Esophagus squamous epithelium (tissue), 5 donors: ENCODE data around the gene PPP1R1A. TPM values are rescaled to one million over a fixed set of nuclear protein-coding genes. Genes with fewer than 3 reads are reported as not detected.

ENCODE experiments used
- DNase-seq: peaks from one replicate; lab custom pipeline; 2025; lab: John Stamatoyannopoulos, UW
- H3K27ac ChIP-seq, 4 donors: fragments of 200-600 bp; sonication (generic); one replicate each; pipeline ENCODE4 v1.5.1; 2016 to 2019; ENCODE audit warnings: mild to moderate bottlenecking in 1 of 4
- H3K27me3 ChIP-seq, 4 donors: fragments of 200-600 bp; sonication (generic); 1 replicate in 3 of 4; 2 replicates in 1 of 4; pipeline versions ENCODE4 v1.5.1 to v1.6.0; 2017 to 2021; ENCODE audit warnings: antibody characterized with exemption in 1 of 4
- H3K36me3 ChIP-seq, 3 donors: fragments of 200-600 bp; sonication (generic); one replicate each; pipeline ENCODE4 v1.5.1; 2016 to 2019
- H3K4me1 ChIP-seq, 3 donors: fragments of 200-600 bp; sonication (generic); one replicate each; pipeline ENCODE4 v1.5.1; 2017 to 2019
- H3K4me3 ChIP-seq, 4 donors: fragments of 200-600 bp; sonication (generic); 1 replicate in 3 of 4; 2 replicates in 1 of 4; pipeline ENCODE4 v1.5.1; 2016 to 2019; ENCODE audit warnings: mild to moderate bottlenecking in 2 of 4, moderate library complexity in 1 of 4
- H3K9me3 ChIP-seq, 3 donors: fragments of 200-600 bp; sonication (generic); one replicate each; pipeline ENCODE4 v1.5.1; 2016 to 2019
- CTCF ChIP-seq, 6 experiments: fragments of 450-650 bp in 4 of 6; fragments of 200-600 bp in 2 of 6; sonication (generic) in 2 of 6; IDR thresholded peaks; one replicate each; pipeline ENCODE4 v1.5.1; 2016 to 2019; ENCODE audit warnings: antibody characterized with exemption in 6 of 6, mild to moderate bottlenecking in 4 of 6, moderate library complexity in 4 of 6
- POLR2A ChIP-seq, 4 donors: fragments of 450-650 bp; IDR thresholded peaks; one replicate each; pipeline ENCODE4 v1.6.1; 2017; ENCODE audit warnings: antibody characterized with exemption in 4 of 4, mild to moderate bottlenecking in 4 of 4, moderate library complexity in 3 of 4
- WGBS, 2 donors: methylation state at CpG; one replicate each; pipeline ENCODE4 v1.1.5; 2018; 5-methylcytosine and 5-hydroxymethylcytosine counted together
- intact Hi-C: fragments of 100-400 bp; cut with DNase I; formaldehyde crosslinking; loops from one replicate; pipeline ENCODE4 v1.15.0; 2022
- total RNA-seq, 4 donors: library from RNA; depleted of rRNA; stranded (reverse); fragments of >200 nt; gene quantifications; one replicate each; pipeline ENCODE4 v1.1.0, GENCODE V29; 2016
- donor health status: DM: yes; HTN: yes; CAD: no.

The PPP1R1A gene
- total RNA-seq, 4 donors from 2014 or later: 0.15 to 1.9 (median 0.26) TPM; not detected in 1

DNA sequence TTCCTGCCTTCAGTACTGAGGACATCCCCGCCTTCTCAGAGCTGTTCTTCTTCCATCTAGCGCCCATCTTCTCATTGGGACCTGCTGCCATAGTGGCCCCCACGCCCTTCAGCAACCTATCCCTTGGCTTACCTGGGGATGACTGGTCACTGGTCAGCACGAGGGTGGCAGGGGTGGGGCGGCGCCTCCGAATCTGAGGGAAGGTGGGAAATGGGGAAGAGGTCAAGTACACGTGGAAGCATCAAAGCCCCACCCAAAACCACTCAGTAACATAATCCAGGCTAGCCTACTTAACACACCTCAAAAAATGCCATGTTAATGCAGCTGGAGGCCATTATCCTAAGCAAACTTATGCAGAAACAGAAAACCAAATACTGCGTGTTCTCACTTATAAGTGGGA, 4.3 kb downstream of the PPP1R1A start:
- no peak overlapping the region for H3K27ac ChIP-seq

GRCh38 chr12:54583726-54584125, 4.7 kb downstream of the PPP1R1A start:
- H3K4me1 ChIP-seq: peaks cover 9 to 23% (median 12%) of the 10 kb centered on the region in 3 donors
- peaks cover 0 to 56% (median 0%) of the 10 kb centered on the region in 4 donors for H3K27me3 ChIP-seq
- no peak overlapping the region for H3K27ac ChIP-seq
- no peak overlapping the region for H3K4me3 ChIP-seq
- no peak for TF ChIP-seq POLR2A (IDR thresholded peaks at IDR 0.05)
- TF ChIP-seq CTCF (IDR thresholded peaks at IDR 0.05): no peak
- no peaks in the 10 kb centered on the region for H3K36me3 ChIP-seq
- intact Hi-C loops: no loop called here
- WGBS, 2 donors: 46 to 100% methylated on average over 1 to 3 of the region's 4 CpGs
- DNase-seq: no peak
- no peaks in the 10 kb centered on the region for H3K9me3 ChIP-seq

More for the DNA sequence above, 4.3 kb downstream of the PPP1R1A start:
- H3K36me3 ChIP-seq: no peaks in the 10 kb centered on the region
- intact Hi-C loops: no loop called here
- no peak for DNase-seq
- peaks cover 9 to 27% (median 15%) of the 10 kb centered on the region in 3 donors for H3K4me1 ChIP-seq
- WGBS, 2 donors: 30 to 56% methylated on average over 2 to 7 of the region's 9 CpGs
- no peak overlapping the region for H3K4me3 ChIP-seq
- H3K27me3 ChIP-seq: peaks cover 0 to 60% (median 0%) of the 10 kb centered on the region in 4 donors
- no peaks in the 10 kb centered on the region for H3K9me3 ChIP-seq
- TF ChIP-seq POLR2A (IDR thresholded peaks at IDR 0.05): no peak
- no peak for TF ChIP-seq CTCF (IDR thresholded peaks at IDR 0.05)

- peaks cover 0 to 39% (median 0%) of the 10 kb centered on the region in 4 donors for H3K27me3 ChIP-seq
- no peaks in the 10 kb centered on the region for H3K9me3 ChIP-seq
- intact Hi-C loops: no loop called here
- H3K36me3 ChIP-seq: peaks cover 0 to 5% (median 0%) of the 10 kb centered on the region in 3 donors
- H3K4me3 ChIP-seq: no peak overlapping the region
- H3K4me1 ChIP-seq: peaks cover 0 to 9% (median 7%) of the 10 kb centered on the region in 3 donors
- no peak for DNase-seq
- H3K27ac ChIP-seq: no peak overlapping the region
- TF ChIP-seq POLR2A (IDR thresholded peaks at IDR 0.05) (no peak), CTCF (IDR thresholded peaks at IDR 0.05) (no peak)
- 90 to 91% methylated on average over 6 of the region's 6 CpGs for WGBS, 2 donors
Observed at GRCh38 chr12:54581412-54581811, 7.0 kb downstream of the PPP1R1A start.

GRCh38 chr12:54579696-54580333, 8.6 kb downstream of the PPP1R1A start:
- no peak for DNase-seq
- H3K36me3 ChIP-seq: peaks cover 0 to 16% (median 0%) of the 10 kb centered on the region in 3 donors
- H3K9me3 ChIP-seq: no peaks in the 10 kb centered on the region
- no peak overlapping the region for H3K27ac ChIP-seq
- WGBS, 2 donors: 9 to 35% methylated on average over 3 to 11 of the region's 11 CpGs
- TF ChIP-seq CTCF (IDR thresholded peaks at IDR 0.05): peak; percentile 95 to 99 (median 98)
- no peak for TF ChIP-seq POLR2A (IDR thresholded peaks at IDR 0.05)
- H3K4me3 ChIP-seq: no peak overlapping the region
- peaks cover 0 to 23% (median 0%) of the 10 kb centered on the region in 4 donors for H3K27me3 ChIP-seq
- intact Hi-C loops: no loop called here
- peaks cover 0 to 9% (median 7%) of the 10 kb centered on the region in 3 donors for H3K4me1 ChIP-seq

- Histone ChIP-seq H3K27me3 (peaks cover 0 to 17% (median 0%) of the 10 kb centered on the region in 4 donors), H3K4me1 (peaks cover 0 to 9% (median 7%) of the 10 kb centered on the region in 3 donors), H3K36me3 (peaks cover 0 to 16% (median 0%) of the 10 kb centered on the region in 3 donors), H3K9me3 (no peaks in the 10 kb centered on the region), H3K27ac (no peak overlapping the region), H3K4me3 (no peak overlapping the region)
- 61 to 63% methylated on average over 3 to 4 of the region's 4 CpGs for WGBS, 2 donors
- intact Hi-C loops: no loop called here
- no peak for TF ChIP-seq CTCF (IDR thresholded peaks at IDR 0.05)
- TF ChIP-seq POLR2A (IDR thresholded peaks at IDR 0.05): no peak
- DNase-seq: no peak
Observed at GRCh38 chr12:54579258-54579657, 9.2 kb downstream of the PPP1R1A start.
